ENCODE measurements around the gene HACE1.
"Not testable (repeated sequence)": the region's sequence is repeated elsewhere in the genome, so short reads cannot be mapped to it uniquely, and the experiment has no call there.

HACE1 gene

DNA sequence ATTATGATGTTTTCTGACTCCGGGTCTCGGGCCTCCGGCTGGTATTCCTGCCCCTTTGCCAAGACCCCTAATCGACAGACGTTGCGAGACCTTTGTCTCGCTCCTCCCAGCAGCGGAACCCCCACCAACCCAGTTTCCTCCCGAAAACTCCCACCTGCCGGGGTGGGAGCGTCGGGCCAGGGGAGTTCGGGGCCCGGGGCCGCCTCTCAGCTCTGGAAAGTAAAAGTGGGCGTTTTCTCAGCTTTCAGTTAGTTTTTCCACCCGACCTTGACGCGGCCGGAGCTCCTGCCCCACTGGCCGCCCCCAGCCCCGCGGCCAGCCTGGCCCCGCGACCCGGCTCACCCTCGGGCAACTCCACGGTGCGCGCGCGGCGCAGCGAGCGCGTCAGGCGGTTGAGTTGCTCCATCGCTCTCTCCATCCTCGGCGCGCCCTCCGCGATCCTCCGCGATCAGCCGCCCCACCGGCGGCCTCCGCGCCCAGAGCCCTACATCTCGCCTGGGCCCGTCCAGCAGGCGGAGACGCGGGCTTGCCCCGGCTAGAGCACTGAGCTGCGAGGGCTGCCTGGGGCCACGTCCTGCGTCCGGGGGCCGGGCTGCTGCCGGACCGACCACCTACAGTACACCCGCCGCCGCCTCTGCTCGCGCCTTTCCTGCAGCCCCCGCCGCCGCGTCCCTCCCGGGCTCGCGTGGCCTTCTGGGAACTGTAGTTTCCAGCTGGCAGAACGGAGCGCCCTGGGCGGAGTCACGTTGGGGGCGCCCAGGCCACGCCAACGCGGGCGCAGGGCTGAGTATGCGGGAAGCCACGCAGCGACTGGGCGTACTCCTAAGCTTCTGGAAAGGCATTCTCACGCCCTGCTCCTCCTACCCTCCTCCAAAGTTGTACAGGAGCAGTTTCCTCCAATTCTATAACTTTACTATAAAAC, at the start of gene HACE1:
Gene HACE1 (minus strand): TSS at position 695 of the 922 bp plus-strand sequence. CDS start 277 bp downstream, at position 418.
- peak; percentile 84 for DNase-seq (ENCODE audit: low read depth in 2 of 2)

DNA sequence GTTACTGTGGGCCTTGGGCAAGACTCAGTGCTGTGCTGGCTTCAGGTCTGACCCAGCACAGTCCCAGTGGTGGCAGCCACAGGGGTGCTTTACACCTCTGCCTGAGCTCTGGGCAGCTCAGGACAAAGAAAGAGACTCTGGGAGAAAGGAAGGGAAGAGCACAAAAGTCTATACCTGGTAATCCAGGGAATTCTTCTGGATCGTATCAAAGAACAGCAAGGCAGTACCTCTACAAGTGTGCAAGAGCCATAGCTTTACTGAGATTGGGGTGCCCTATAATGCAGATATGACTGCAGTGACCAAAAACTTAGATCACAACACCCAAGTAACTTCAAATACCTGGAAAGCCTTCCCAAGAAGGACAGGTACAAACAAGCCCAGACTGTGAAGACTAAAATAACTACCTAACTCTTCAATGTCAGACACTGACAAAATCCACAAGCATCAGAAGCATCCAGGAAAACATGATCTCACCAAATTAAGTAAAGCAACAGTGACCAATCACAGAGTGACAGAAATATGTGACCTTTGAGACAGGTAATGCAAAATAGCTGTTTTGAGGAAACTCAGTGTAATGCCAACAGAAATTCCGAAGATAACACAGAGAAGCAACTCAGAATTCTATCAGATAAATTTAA, 49.3 kb upstream of the HACE1 start:
- DNase-seq (ENCODE audit: low read depth in 2 of 2) = no peak

GRCh38 chr6:104908031-104908887, 48.5 kb upstream of the HACE1 start:
- DNase-seq (ENCODE audit: low read depth in 2 of 2) = no peak

DNA sequence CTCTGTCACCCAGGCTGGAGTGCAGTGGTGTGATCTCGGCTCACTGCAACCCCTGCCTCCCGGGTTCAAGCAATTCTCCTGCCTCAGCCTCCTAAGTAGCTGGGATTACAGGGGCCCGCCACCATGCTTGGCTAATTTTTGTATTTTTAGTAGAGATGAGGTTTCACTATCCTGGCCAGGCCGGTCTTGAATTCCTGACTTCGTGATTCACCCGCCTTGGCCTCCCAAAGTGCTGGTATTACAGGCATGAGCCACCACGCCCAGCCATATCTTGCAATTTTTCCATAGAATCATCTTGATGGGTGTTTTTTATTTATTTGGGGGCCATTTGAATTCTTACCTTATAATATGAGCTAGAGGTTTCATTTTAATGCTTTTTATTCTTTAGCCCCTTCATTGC, 39.2 kb upstream of the HACE1 start:
- DNase-seq (ENCODE audit: low read depth in 2 of 2) = not testable (repeated sequence)

- no peak for DNase-seq (ENCODE audit: low read depth in 2 of 2)
Observed at GRCh38 chr6:104896914-104897313, 37.2 kb upstream of the HACE1 start.

- no peak for DNase-seq (ENCODE audit: low read depth in 2 of 2)
Observed at GRCh38 chr6:104888066-104888465, 28.3 kb upstream of the HACE1 start.

DNA sequence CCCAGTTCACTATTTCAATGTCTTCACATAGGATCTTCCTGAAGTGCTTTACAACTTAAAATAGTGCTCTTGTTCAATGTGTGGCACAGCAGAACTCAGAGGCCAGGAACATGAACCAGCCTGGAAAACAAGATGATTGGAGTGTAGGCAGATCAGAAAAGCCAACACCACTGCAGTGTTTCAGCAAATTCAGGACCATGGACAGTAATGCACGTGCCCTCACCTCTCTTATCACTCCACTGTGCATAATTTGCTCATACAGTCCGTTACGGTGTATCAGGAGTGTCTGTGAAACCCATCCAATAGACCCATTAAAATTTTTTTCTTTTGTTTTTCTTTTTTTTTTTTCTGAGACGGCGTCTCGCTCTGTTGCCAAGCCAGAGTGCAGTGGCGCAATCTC, 27.6 kb upstream of the HACE1 start:
- no peak for DNase-seq (ENCODE audit: low read depth in 2 of 2)

DNA sequence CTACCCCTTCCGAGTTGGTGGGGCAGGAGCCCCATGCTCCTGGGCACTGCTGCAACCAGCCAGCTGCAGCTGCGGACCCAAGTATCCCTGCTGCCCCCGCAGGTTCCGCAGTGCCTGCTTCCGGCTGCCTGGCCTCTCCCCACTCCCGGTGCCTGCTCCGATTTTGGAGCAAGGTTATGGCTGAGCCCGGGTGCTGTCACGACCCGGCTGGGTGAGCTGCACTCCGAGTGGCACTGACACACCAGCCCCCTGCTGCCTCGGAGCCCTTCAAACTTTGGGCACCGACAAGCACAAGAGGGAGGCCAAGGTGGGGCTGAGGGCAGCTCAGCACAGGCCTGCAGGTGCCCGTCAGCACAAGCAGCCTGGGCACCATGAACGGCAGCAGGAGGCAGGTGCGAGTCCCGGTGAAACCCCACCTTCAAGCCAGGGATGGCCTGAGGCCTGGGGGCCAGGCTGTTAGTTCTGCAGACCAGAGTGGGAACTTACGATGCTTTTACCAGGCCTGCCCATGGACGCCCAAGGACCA, 25.9 kb upstream of the HACE1 start:
- DNase-seq (ENCODE audit: low read depth in 2 of 2) = no peak

- DNase-seq (ENCODE audit: low read depth in 2 of 2) = no peak
Observed at GRCh38 chr6:104884867-104885517, 25.3 kb upstream of the HACE1 start.

DNA sequence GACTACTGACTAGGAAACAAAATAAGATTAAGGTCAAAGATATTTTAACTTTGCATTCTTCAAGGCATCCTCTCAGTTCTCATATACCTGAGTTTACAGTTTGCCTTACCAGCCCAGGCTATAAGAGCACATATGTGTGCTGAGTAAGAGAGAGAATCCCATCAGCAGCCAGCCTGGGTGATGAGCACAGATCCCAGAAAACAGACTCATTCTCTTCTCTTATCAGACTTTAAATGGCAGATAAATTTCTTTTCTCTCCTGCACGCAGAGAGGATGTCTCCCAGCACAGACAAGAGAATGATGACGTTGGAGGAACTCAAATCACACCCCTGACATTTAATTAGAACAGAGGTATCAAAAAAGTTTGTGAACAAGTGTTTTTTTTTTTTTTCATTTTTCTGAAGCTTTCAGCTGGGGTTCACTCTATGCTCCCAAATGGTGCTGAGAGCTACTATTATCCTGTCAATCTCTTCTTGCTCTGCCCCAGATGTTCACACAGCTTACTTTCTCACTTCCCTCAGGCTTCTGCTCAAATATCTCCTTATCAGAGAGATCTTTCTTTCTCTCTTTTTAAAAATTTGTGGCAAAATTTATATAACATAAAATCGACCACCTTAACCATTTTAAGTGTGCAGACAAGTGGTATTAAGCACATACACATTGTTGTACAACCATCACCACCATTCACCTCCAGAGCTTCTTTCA, 22.4 kb upstream of the HACE1 start:
- DNase-seq (ENCODE audit: low read depth in 2 of 2) = no peak

DNA sequence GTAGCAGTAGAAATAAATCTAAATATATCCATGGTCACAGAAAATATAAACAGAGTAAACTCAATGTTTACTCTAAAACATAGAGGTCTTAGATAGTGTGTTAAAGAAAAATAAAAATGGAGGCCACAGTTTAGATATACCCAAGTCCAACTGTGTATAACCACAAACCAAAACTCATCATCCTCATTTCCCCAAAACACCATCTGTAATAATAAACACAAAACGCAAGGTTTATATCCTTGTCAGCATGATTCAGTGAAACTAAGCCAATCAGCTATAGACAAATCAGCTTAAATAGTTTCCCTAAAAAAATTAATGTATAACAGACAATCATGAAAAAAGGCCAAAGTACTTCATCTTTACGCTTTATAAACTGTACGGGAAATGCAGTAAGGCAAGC, 2.7 kb upstream of the HACE1 start:
- DNase-seq (ENCODE audit: low read depth in 2 of 2) = no peak

DNA sequence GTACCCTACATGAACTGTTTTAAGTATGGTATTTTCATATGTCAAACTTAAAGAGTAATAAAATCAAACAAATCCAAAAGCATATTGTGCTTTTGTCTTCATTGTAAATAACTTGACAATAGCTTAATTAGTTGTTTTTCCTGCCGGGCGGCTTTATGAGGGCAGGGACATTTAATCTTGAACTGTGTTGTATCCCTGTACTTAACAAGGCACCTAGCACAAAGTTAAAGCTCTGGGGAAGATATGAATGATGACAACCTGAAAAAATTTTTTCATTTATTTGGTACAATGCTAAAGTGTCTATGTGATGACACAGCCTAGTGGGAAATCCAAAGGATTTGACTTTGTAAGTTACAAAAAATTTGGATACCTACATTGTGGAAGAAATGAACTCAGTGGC, 502 bp upstream of the HACE1 start:
- no peak for DNase-seq (ENCODE audit: low read depth in 2 of 2)

DNA sequence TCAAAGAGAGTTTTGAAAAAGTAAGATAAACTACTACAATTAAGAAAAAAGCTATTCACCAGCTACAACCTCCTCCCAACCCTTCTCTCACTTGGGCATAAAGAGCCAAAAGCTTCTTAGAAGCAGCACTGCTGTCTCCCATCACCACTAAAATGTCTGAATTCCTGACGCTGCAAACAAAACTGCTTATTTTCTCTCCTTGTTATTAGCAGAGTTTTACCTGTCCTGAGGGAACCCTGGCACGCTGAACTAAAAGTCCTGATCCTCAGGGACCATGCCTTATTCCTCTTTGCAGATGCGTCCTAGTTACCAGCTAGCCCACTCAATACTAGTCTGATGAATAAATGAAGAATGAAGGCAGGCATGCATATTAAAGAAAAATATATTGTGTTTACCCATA, 1.1 kb downstream of the HACE1 start:
- DNase-seq (ENCODE audit: low read depth in 2 of 2) = no peak

GRCh38 chr6:104855507-104855906, 4.2 kb downstream of the HACE1 start:
- no peak for DNase-seq (ENCODE audit: low read depth in 2 of 2)

DNA sequence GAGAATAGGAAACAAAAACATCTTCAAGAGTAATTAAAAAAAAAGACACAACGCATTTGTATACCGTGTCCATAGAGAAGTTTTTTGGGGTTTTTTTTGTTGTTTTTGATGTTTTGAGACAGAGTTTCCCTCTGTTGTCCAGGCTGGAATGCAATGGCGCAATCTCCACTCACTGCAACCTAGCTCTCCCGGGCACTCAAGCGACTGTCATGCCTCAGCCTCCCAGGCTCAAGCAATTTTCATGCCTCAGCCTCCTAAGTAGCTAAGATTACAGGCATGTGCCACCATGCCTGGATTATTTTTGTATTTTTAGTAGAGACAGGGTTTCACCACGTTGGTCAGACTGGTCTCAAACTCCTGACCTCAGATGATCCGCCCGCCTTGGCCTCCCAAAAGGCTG, 12.0 kb downstream of the HACE1 start:
- not testable (repeated sequence) for DNase-seq (ENCODE audit: low read depth in 2 of 2)

DNA sequence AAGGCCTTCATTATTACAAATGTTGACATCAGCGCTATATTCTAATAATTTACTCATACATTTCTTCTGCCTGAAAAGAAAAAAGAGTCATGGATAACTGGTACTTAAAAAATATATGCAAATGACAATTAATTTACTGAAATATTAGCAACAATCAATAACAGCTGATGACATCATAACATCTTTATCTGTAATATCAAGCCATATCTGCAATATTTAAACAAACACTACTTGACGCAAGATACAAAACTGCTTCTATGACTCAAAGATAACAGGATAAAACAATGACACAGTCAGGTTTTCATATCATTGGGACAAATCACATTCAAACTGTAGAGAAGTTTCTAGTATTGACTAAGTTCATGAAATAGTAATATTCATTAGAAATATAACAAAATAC, 16.5 kb downstream of the HACE1 start:
- no peak for DNase-seq (ENCODE audit: low read depth in 2 of 2)

DNA sequence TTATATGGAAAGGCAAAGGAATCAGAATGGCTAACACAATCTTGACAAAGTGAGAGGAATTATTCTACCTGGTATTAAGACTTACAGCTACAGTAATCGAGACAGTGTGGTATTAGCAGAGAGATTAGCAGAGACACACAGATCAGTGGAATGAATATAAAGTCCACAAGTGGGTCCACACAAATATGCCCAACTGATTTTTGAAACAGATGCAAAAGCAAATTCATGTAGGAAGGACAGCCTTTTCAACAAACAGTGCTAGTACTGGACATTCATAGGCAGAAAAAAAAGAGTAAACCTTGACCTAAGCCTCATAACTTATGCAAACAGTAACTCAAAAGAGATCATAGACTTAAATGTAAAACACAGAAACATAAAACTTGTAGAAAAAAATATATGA, 22.6 kb downstream of the HACE1 start:
- DNase-seq (ENCODE audit: low read depth in 2 of 2) = no peak

- DNase-seq (ENCODE audit: low read depth in 2 of 2) = not testable (repeated sequence)
Observed at GRCh38 chr6:104836479-104837020, 23.2 kb downstream of the HACE1 start.

- no peak for DNase-seq (ENCODE audit: low read depth in 2 of 2)
Observed at GRCh38 chr6:104835782-104836181, 23.9 kb downstream of the HACE1 start.

- DNase-seq (ENCODE audit: low read depth in 2 of 2) = no peak
Observed at GRCh38 chr6:104829183-104829958, 30.3 kb downstream of the HACE1 start.

Measured in stimulated activated CD8-positive, alpha-beta memory T cell treated with anti-CD3 and anti-CD28 coated beads, Interleukin-15, amount 100 ng/mL, for 48 hours (primary cell).